VCaP (cell line): Measurements from ENCODE around the gene CD99.
A peak's percentile ranks its signal among the peaks of the same experiment; 100 is the strongest.

ENCODE experiments used
- H3K27ac ChIP-seq: fragments of 450-650 bp; 2 replicates; pipeline ENCODE4 v1.5.1; 2017
- TF ChIP-seq, protein P1 (sequence below): fragments of 450-650 bp; conservative IDR thresholded peaks from 2 replicates; pipeline ENCODE4 v1.5.1; 2017; ENCODE audit warnings: mild to moderate bottlenecking, moderate library complexity

The CD99 gene

DNA sequence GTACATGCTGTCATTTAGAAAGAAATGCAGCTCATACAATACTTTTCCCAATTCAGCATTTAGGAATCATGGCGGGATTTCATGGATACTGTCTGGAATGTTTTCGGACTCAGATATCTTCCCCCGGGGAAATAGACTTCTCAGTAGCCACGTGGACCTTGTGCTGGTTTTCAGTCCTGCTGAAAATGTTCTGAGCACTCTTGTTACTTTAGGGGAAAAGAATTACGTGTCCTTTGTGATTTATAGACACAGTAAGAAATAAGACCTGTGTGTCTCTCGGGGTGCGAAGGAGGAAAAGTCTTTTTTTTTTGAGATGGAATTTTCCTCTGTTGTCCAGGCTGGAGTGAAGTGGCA lies 3.8 kb downstream of the CD99 start:
- TF ChIP-seq, protein P1, sequence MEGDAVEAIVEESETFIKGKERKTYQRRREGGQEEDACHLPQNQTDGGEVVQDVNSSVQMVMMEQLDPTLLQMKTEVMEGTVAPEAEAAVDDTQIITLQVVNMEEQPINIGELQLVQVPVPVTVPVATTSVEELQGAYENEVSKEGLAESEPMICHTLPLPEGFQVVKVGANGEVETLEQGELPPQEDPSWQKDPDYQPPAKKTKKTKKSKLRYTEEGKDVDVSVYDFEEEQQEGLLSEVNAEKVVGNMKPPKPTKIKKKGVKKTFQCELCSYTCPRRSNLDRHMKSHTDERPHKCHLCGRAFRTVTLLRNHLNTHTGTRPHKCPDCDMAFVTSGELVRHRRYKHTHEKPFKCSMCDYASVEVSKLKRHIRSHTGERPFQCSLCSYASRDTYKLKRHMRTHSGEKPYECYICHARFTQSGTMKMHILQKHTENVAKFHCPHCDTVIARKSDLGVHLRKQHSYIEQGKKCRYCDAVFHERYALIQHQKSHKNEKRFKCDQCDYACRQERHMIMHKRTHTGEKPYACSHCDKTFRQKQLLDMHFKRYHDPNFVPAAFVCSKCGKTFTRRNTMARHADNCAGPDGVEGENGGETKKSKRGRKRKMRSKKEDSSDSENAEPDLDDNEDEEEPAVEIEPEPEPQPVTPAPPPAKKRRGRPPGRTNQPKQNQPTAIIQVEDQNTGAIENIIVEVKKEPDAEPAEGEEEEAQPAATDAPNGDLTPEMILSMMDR, result no peak
- H3K27ac ChIP-seq, result no peak overlapping the region

DNA sequence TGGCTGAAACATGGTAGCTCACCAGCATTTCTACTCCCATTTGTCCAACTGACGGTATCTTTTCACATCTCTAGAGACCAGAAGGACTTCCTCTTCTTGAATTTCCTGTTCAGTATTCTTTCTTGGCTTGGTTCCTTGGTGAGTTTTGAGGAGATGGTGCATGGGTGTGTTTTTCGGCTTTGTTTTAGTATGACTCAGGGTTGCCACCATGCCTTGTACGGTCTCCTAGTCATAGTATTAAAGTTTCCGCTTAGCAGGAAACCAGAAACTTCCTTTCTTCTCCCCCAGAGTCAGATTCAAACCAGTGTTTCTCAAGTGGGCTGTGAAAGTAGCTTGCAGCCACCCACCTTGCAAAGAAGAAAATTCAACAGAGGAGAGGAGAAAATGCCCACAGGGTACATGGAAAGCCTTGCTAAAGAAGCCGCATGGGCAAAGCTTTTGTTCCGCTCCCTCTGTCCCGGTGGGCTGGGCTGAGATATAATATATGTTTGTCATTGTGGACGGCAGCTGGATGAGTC lies 5.7 kb downstream of the CD99 start:
- peak overlapping the region; percentile 11; the same call in 1 of the 2 replicates for H3K27ac ChIP-seq
- TF ChIP-seq, protein P1, result no peak

DNA sequence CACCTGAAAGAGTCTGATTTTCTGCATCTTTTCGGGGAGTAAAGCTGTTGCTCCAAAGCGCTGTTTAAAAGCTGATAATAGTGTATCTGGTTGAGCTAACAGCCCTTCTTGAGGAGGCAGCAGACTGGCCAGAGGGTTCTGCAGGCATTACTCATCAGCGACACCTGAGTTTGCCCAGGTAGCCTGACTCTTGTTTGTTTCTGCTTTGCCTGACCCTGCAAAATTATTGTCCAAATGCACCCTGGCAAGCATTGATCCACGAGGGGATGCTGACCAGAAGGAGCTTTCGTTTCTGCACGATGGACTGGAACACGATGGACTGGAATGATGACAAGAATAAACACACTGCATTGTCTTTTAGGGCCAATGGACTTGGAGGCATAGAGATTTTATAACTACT lies 6.2 kb downstream of the CD99 start:
- peak overlapping the region; percentile 11 for H3K27ac ChIP-seq

DNA sequence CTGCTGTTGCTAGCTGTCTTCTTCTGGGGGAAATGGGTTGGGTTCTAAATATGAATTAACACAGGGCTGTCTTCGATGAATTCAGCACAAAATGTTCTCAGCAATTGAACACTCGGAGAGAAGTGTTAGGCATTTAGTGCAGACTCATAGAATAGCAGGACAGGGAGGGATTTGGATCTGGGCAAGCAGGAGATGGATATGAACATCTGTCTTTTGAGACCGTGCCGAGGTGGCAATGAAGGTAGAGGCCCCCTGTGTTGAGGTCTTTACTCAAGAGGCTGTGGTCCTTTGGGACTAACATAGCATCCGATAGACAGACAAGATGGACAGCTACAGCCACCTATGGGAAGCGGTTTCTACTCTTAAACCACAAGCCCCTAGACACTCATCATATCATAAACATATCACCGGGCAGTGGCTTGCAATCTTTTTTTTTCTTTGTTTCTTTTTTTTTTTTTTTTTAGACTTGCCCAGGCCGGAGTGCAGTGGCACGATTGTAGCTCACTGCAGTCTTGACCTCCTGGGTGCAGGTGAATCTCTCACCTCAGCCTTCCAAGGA lies 6.7 kb downstream of the CD99 start:
- peak overlapping the region; percentile 11 for H3K27ac ChIP-seq
- TF ChIP-seq, protein P1, result no peak

More for the DNA sequence above, 6.2 kb downstream of the CD99 start:
- TF ChIP-seq, protein P1, result no peak

DNA sequence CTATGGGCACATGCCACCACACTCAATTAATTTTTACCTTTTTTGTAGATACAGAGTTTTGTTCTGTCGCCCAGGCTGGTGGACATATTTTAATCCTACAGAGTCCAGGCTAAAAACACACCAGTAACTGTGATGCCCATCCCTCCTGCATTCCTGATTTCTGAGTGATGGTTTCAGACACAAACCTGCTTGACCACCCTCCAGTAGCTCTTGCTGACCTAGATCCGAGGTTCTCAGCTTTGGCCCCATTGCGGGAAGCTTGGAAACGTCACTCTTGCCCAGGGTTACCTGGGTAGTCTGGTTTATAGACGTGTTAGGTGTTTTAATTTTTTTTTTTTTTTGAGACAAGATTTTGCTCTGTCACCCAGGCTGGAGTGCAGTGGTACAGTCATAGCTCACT lies 7.5 kb downstream of the CD99 start:
- TF ChIP-seq, protein P1, result no peak
- no peak overlapping the region for H3K27ac ChIP-seq

DNA sequence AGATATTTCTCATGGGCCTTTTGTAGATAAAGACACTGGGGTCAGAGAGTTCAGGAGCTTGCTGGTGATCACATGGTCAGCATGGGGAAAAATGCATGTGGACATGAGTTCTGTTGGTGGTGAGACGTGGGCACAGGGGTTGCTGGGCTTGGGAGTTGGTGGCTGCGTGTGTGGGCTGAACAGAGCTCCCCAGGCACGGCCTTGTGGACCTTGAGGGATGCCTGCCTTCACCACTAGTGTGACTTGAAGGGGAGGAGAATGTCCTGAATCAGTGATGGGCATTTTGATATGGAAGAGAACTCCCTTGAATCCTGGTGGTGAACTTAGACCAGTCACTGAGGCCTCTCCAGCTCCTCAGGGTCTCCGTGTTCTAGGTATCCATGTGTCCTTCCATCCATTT lies 8.9 kb downstream of the CD99 start:
- no peak overlapping the region for H3K27ac ChIP-seq
- TF ChIP-seq, protein P1, result no peak

DNA sequence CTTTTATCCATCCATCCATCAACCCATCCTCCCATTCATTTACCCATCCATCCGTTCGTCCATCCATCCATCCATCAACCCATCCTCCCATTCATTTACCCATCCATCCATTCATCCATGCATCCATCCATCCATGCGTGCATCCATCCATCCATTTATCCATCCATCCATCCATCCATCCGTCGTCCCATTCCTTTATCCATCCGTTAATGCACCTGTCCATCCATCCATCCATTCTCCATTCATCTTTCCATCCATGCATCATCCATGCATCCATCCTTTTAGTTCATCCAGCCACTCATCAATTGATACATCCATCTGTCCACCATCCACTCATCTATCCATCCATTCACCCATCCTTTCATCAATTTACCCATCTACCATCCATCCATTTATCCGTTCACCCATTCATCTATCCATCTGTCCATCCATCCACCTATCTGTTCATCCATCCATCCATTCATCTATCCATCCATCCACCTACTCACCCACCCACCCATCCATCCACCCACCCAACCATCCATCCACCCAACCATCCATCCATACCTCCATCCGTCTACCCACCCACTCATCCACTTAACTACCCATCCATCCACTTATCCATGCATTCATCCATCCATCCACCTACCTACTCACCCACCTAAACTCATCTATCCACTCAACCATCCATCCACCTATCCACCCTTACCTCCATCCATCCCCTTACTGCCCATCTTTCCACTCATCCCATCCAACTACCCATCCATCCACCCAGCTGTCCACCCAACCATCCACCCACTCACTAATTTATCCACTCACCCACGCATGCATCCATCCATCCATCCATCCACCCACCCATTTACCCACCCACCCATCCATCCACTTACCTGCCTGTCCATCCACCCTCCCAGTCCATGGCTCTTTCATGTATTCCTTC lies 9.6 kb downstream of the CD99 start:
- H3K27ac ChIP-seq, result no peak overlapping the region
- TF ChIP-seq, protein P1, result no peak
